ENCODE data around the gene KRT86. TPM values are rescaled to one million over a fixed set of nuclear protein-coding genes. Genes with fewer than 3 reads are reported as not detected.

The KRT86 gene
- total and polyA plus RNA-seq, 7 donors: 0.25 to 0.60 TPM; not detected in 5

DNA sequence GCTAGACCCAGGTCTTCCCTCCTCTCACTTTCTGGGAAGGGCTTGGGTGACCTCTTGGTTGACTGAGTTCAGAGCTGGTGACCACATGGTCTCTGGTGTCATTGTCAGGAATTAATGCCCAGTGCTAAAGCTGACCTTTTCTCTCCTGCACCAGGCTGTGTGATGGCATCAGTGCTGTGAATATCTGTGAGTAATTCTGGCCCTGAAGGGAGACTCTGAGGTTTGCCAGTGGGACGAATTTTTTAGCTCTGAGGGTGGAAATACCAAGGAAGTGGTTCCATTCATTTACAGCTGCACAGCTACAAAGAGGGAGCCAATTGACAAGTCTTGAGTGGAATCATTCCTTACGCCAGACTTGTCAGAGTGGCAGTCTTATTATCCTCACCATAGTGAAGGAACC lies 6.2 kb upstream of the KRT86 start:
- intact Hi-C loops (cut with DNase I): no loop called here
- DNase-seq: peak; percentile 24
- WGBS, 2 donors: 78 to 86% methylated on average over 2 of the region's 2 CpGs
- Histone ChIP-seq H3K36me3 (no peaks in the 10 kb centered on the region), H3K27ac (no peak overlapping the region), H3K4me3 (no peak overlapping the region), H3K27me3 (no peaks in the 10 kb centered on the region), H3K4me1 (no peaks in the 10 kb centered on the region), H3K9me3 (no peaks in the 10 kb centered on the region)
- no peak for TF ChIP-seq EP300 (IDR thresholded peaks at IDR 0.05)
- TF ChIP-seq POLR2A (IDR thresholded peaks at IDR 0.05): no peak
- no peak for TF ChIP-seq CTCF (IDR thresholded peaks at IDR 0.05)
- TF ChIP-seq POLR2AphosphoS5 (IDR thresholded peaks at IDR 0.05): no peak

GRCh38 chr12:52270541-52271070 lies 3.8 kb upstream of the KRT86 start:
- Histone ChIP-seq H3K36me3 (no peaks in the 10 kb centered on the region), H3K4me1 (no peaks in the 10 kb centered on the region), H3K27me3 (no peaks in the 10 kb centered on the region), H3K27ac (no peak overlapping the region), H3K4me3 (no peak overlapping the region), H3K9me3 (no peaks in the 10 kb centered on the region)
- 82 to 87% methylated on average over 6 of the region's 6 CpGs for WGBS, 2 donors
- DNase-seq: peak; percentile 40
- TF ChIP-seq CTCF (IDR thresholded peaks at IDR 0.05) (no peak), POLR2AphosphoS5 (IDR thresholded peaks at IDR 0.05) (no peak), POLR2A (IDR thresholded peaks at IDR 0.05) (no peak), EP300 (IDR thresholded peaks at IDR 0.05) (no peak)
- intact Hi-C loops (cut with DNase I): loop anchor here (10.0 kb wide), 1 partner anchor 246 kb away; no protein-coding TSS in a partner anchor

- Histone ChIP-seq H3K27me3 (no peaks in the 10 kb centered on the region), H3K27ac (no peak overlapping the region), H3K4me1 (no peaks in the 10 kb centered on the region), H3K4me3 (no peak overlapping the region), H3K36me3 (no peaks in the 10 kb centered on the region), H3K9me3 (no peaks in the 10 kb centered on the region)
- 71 to 85% methylated on average over 1 of the region's 1 CpG for WGBS, 2 donors
- intact Hi-C loops (cut with DNase I): loop anchor here (10.0 kb wide), 1 partner anchor 246 kb away; no protein-coding TSS in a partner anchor
- TF ChIP-seq POLR2A (IDR thresholded peaks at IDR 0.05) (no peak), EP300 (IDR thresholded peaks at IDR 0.05) (no peak), CTCF (IDR thresholded peaks at IDR 0.05) (no peak), POLR2AphosphoS5 (IDR thresholded peaks at IDR 0.05) (no peak)
- no peak for DNase-seq
Measured at GRCh38 chr12:52271158-52271557, 3.3 kb upstream of the KRT86 start.

GRCh38 chr12:52275686-52276085 lies 1.2 kb downstream of the KRT86 start:
- no peaks in the 10 kb centered on the region for H3K27me3 ChIP-seq
- TF ChIP-seq EP300 (IDR thresholded peaks at IDR 0.05) (no peak), CTCF (IDR thresholded peaks at IDR 0.05) (no peak), POLR2AphosphoS5 (IDR thresholded peaks at IDR 0.05) (no peak), POLR2A (IDR thresholded peaks at IDR 0.05) (no peak)
- DNase-seq: no peak
- intact Hi-C loops (cut with DNase I): loop anchor here (10.0 kb wide), 1 partner anchor 251 kb away; no protein-coding TSS in a partner anchor
- peaks cover 0 to 25% (median 24%) of the 10 kb centered on the region in 4 donors for H3K4me1 ChIP-seq
- no peak overlapping the region for H3K4me3 ChIP-seq
- no peaks in the 10 kb centered on the region for H3K36me3 ChIP-seq
- 88% methylated on average over 3 of the region's 3 CpGs for WGBS, 2 donors
- H3K27ac ChIP-seq: no peak overlapping the region
- H3K9me3 ChIP-seq: no peaks in the 10 kb centered on the region
